Panc1 (cell line): ENCODE data around the gene SPATS2L. TPM values are rescaled to one million over a fixed set of nuclear protein-coding genes. Genes with fewer than 3 reads are reported as not detected.
A peak's percentile ranks its signal among the peaks of the same experiment; 100 is the strongest.

Source experiments
- ATAC-seq: fragments of 200-7000 bp; cut with Tn5 transposase; 2 replicates; pipeline ENCODE4 v1.9.1; 2020; ENCODE audit warnings: mild to moderate bottlenecking, moderate library complexity
- BruUV-seq: library from RNA; stranded (reverse); fragments of 400-500 nt; replicated peaks from 2 replicates; lab custom pipeline; 2021; lab: Mats Ljungman, UMichigan
- CTCF ChIA-PET: fragments of 300-600 bp; sonication (Branson Sonifier 250); formaldehyde crosslinking; loops from one replicate; lab custom pipeline; 2022; ENCODE audit warnings: antibody characterized with exemption; lab: Charles Lee
- POLR2A ChIA-PET: fragments of 300-600 bp; sonication (Branson Sonifier 250); formaldehyde crosslinking; loops from one replicate; lab custom pipeline; 2022; ENCODE audit warnings: antibody characterized with exemption; lab: Charles Lee
- DNase-seq: peaks from one replicate; pipeline ENCODE4 v3.0.0-alpha.2; 2010; ENCODE audit warnings: low read depth, low spot score
- H3K27ac ChIP-seq: 2 replicates; pipeline ENCODE4 v1.5.1; 2011; ENCODE audit warnings: mild to moderate bottlenecking, low read length, inconsistent platforms
- H3K27me3 ChIP-seq: fragments of 200-500 bp; sonication (Bioruptor generic); 2 replicates; pipeline ENCODE4 v1.6.0; 2014; ENCODE audit warnings: low read length, inconsistent platforms; ENCODE audit not compliant: control insufficient read depth, insufficient read depth
- H3K36me3 ChIP-seq: fragments of 200-500 bp; sonication (Bioruptor generic); 2 replicates; pipeline ENCODE4 v1.5.1; 2014; ENCODE audit warnings: inconsistent platforms, mild to moderate bottlenecking, low read length, moderate library complexity; ENCODE audit not compliant: control insufficient read depth, insufficient read depth
- H3K4me1 ChIP-seq: 2 replicates; pipeline ENCODE4 v1.5.1; 2011; ENCODE audit warnings: inconsistent platforms, mild to moderate bottlenecking, low read length, moderate library complexity; ENCODE audit not compliant: control insufficient read depth, insufficient read depth
- H3K4me3 ChIP-seq, 2 experiments: 2 replicates each; pipeline ENCODE4 v1.5.1; 2011 to 2012; ENCODE audit warnings: low read depth in 2 of 2, low read length in 2 of 2, mild to moderate bottlenecking in 2 of 2, inconsistent platforms in 1 of 2, moderate library complexity in 1 of 2
- H3K9me3 ChIP-seq: fragments of 200-500 bp; sonication (Bioruptor generic); 2 replicates; pipeline ENCODE4 v1.5.1; 2014; ENCODE audit warnings: low read depth, mild to moderate bottlenecking, inconsistent platforms, low read length, moderate library complexity; ENCODE audit not compliant: control insufficient read depth, insufficient read depth
- CTCF ChIP-seq: fragments of 450-650 bp; IDR thresholded peaks from 2 replicates; pipeline ENCODE4 v1.5.1; 2017; ENCODE audit warnings: mild to moderate bottlenecking
- POLR2AphosphoS5 ChIP-seq: IDR thresholded peaks from 2 replicates; pipeline ENCODE4 v1.6.1; 2012; ENCODE audit warnings: mild to moderate bottlenecking, low read depth, low read length, moderate library complexity
- REST ChIP-seq, 2 experiments: IDR thresholded peaks; 2 replicates each; pipeline ENCODE4 v1.6.1; 2011 to 2012; ENCODE audit warnings: low read depth in 2 of 2, control low read depth in 1 of 2, low read length in 1 of 2, mild to moderate bottlenecking in 1 of 2, moderate library complexity in 1 of 2; ENCODE audit not compliant: insufficient read depth in 1 of 2
- SIN3A ChIP-seq: IDR thresholded peaks from 2 replicates; pipeline ENCODE4 v1.6.1; 2012; ENCODE audit warnings: low read depth, mild to moderate bottlenecking, low read length, moderate library complexity, borderline replicate concordance; ENCODE audit not compliant: insufficient read depth
- TCF7L2 ChIP-seq: IDR thresholded peaks from 2 replicates; pipeline ENCODE4 v1.6.1; 2011; ENCODE audit warnings: mild to moderate bottlenecking, low read depth, low read length, inconsistent platforms
- in situ Hi-C: cut with HindIII; loops from 2 replicates; pipeline ENCODE4 v1.10.0; 2016; ENCODE audit warnings: low sequenced_read_pairs, low pct_unique_long_range_greater_than_20kb
- intact Hi-C: fragments of 100-400 bp; cut with micrococcal nuclease; formaldehyde crosslinking; loops from one replicate; pipeline ENCODE4 v1.10.0; 2022; ENCODE audit not compliant: unreplicated experiment
- total RNA-seq: library from RNA; stranded (reverse); gene quantifications from one replicate; pipeline ENCODE4 v1.2.1, GENCODE V29; 2021; ENCODE audit not compliant: unreplicated experiment

Gene SPATS2L
- total RNA-seq, 1 experiment from 2014 or later, result 282 TPM

- in situ Hi-C loops, result no loop called here
- POLR2A ChIA-PET, result no interaction called here
- BruUV-seq, result no TSS peak
Measured at GRCh38 chr2:200348897-200349563, 42.5 kb downstream of the SPATS2L start.

GRCh38 chr2:200349868-200350267 lies 43.4 kb downstream of the SPATS2L start:
- DNase-seq (no peak), ATAC-seq (no peak)
- Histone ChIP-seq H3K4me1 (peaks cover 48% of the 10 kb centered on the region), H3K4me3 (no peak overlapping the region), H3K36me3 (no peaks in the 10 kb centered on the region), H3K9me3 (no peaks in the 10 kb centered on the region), H3K27ac (peak overlapping the region; percentile 55; the same call in 1 of the 2 replicates), H3K27me3 (no peaks in the 10 kb centered on the region)
- intact Hi-C loops (no loop called here), in situ Hi-C loops (no loop called here)
- ChIA-PET CTCF (no interaction called here), POLR2A (no interaction called here)
- TF ChIP-seq TCF7L2 (no peak), SIN3A (no peak), REST (IDR thresholded peaks at IDR 0.05; ENCODE audit: insufficient read depth in 1 of 2, low read depth in 2 of 2, low read length in 1 of 2) (no peak), CTCF (no peak), POLR2AphosphoS5 (no peak)
- BruUV-seq, result no TSS peak

More at GRCh38 chr2:200348897-200349563, 42.5 kb downstream of the SPATS2L start:
- intact Hi-C loops, result no loop called here
- DNase-seq (no peak), ATAC-seq (no peak)
- no peak for TF ChIP-seq POLR2AphosphoS5
- no peak for TF ChIP-seq REST (IDR thresholded peaks at IDR 0.05; ENCODE audit: insufficient read depth in 1 of 2, low read depth in 2 of 2, low read length in 1 of 2)
- TF ChIP-seq CTCF, result no peak
- TF ChIP-seq SIN3A, result no peak
- no peak for TF ChIP-seq TCF7L2
- Histone ChIP-seq H3K27me3 (no peaks in the 10 kb centered on the region), H3K36me3 (no peaks in the 10 kb centered on the region), H3K9me3 (no peaks in the 10 kb centered on the region), H3K4me1 (peaks cover 44% of the 10 kb centered on the region), H3K4me3 (no peak overlapping the region), H3K27ac (no peak overlapping the region)
- CTCF ChIA-PET, result no interaction called here
